A673 (cell line): ENCODE data around the gene TBCEL.

Experiments used
- EZH2 ChIP-seq: fragments of 200-600 bp; sonication (generic); IDR thresholded peaks from 2 replicates; pipeline ENCODE4 v1.6.1; 2017; ENCODE audit warnings: borderline replicate concordance, low read depth, mild to moderate bottlenecking, mixed read lengths, antibody characterized with exemption, low read length; ENCODE audit not compliant: poor library complexity, severe bottlenecking
- TF ChIP-seq, protein P1 (sequence below): fragments of 300-800, 200-600 bp; sonication (generic); conservative IDR thresholded peaks from 2 replicates; pipeline ENCODE4 v1.5.1; 2017; ENCODE audit warnings: low read depth, mild to moderate bottlenecking, antibody characterized with exemption, low read length, moderate library complexity, mixed read lengths

DNA sequence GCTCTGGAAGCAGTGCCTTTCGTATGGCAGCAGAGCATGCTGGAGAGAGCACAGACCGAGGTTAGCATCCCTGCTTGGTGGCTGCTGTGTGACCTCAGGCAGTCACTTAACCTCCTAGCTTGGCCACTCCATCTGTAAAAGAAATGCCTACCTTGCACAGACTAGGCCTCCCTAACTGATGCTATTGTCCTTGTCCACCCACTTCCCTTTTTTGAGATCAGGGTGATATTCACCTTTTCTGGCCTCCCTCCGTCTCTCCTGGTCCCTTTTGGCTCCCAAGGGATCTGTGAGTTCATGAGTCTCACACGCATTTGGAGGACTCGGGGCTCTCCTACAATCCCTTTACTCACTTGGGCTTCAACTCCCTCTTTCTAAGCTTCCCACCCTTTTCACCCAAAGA lies 114.4 kb downstream of the TBCEL start:
- TF ChIP-seq, protein P1, sequence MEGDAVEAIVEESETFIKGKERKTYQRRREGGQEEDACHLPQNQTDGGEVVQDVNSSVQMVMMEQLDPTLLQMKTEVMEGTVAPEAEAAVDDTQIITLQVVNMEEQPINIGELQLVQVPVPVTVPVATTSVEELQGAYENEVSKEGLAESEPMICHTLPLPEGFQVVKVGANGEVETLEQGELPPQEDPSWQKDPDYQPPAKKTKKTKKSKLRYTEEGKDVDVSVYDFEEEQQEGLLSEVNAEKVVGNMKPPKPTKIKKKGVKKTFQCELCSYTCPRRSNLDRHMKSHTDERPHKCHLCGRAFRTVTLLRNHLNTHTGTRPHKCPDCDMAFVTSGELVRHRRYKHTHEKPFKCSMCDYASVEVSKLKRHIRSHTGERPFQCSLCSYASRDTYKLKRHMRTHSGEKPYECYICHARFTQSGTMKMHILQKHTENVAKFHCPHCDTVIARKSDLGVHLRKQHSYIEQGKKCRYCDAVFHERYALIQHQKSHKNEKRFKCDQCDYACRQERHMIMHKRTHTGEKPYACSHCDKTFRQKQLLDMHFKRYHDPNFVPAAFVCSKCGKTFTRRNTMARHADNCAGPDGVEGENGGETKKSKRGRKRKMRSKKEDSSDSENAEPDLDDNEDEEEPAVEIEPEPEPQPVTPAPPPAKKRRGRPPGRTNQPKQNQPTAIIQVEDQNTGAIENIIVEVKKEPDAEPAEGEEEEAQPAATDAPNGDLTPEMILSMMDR: no peak
- TF ChIP-seq EZH2: no peak
